Activated T-cell treated with anti-CD3 and anti-CD28 coated beads, Interleukin-2, amount 50 U/mL, for 24 hours (primary cell): ENCODE measurements around the gene ACHE.

ENCODE experiments used
- DNase-seq: peaks from one replicate; pipeline ENCODE4 v3.0.0-alpha.2; 2020
- H3K27ac Mint-ChIP-seq: 2 replicates; pipeline ENCODE4 v1.8.0; 2020; ENCODE audit warnings: mild to moderate bottlenecking, mixed read lengths
- H3K27me3 Mint-ChIP-seq: 2 replicates; pipeline ENCODE4 v1.8.0; 2020; ENCODE audit warnings: mixed read lengths
- H3K36me3 Mint-ChIP-seq: 2 replicates; pipeline ENCODE4 v1.8.0; 2020; ENCODE audit warnings: low read depth, mixed read lengths
- H3K4me1 Mint-ChIP-seq: 2 replicates; pipeline ENCODE4 v1.8.0; 2020; ENCODE audit warnings: low read depth, mixed read lengths
- H3K4me3 Mint-ChIP-seq: 2 replicates; pipeline ENCODE4 v1.8.0; 2020; ENCODE audit warnings: mild to moderate bottlenecking, moderate library complexity, mixed read lengths
- H3K9me3 Mint-ChIP-seq: 2 replicates; pipeline ENCODE4 v1.8.0; 2020; ENCODE audit warnings: mixed read lengths

The ACHE gene

GRCh38 chr7:100847360-100847759 is 48.3 kb downstream of the ACHE start:
- H3K4me1 Mint-ChIP-seq: peaks cover 6% of the 10 kb centered on the region
- DNase-seq: no peak
- no peaks in the 10 kb centered on the region for H3K27me3 Mint-ChIP-seq
- H3K9me3 Mint-ChIP-seq: no peaks in the 10 kb centered on the region
- H3K27ac Mint-ChIP-seq: no peak overlapping the region
- H3K4me3 Mint-ChIP-seq: no peak overlapping the region
- peaks cover 3% of the 10 kb centered on the region for H3K36me3 Mint-ChIP-seq

- H3K27ac Mint-ChIP-seq: no peak overlapping the region
These were observed 55.1 kb downstream of the ACHE start for GRCh38 chr7:100840470-100841100.

More at GRCh38 chr7:100840470-100841100, 55.1 kb downstream of the ACHE start:
- Mint-ChIP-seq H3K4me3 (no peak overlapping the region), H3K9me3 (no peaks in the 10 kb centered on the region), H3K36me3 (no peaks in the 10 kb centered on the region), H3K4me1 (peaks cover 12% of the 10 kb centered on the region), H3K27me3 (no peaks in the 10 kb centered on the region)
- no peak for DNase-seq
